ENCODE measurements around the gene NUAK2.
"Not testable (repeated sequence)": the region's sequence is repeated elsewhere in the genome, so short reads cannot be mapped to it uniquely, and the experiment has no call there.

NUAK2 gene

DNA sequence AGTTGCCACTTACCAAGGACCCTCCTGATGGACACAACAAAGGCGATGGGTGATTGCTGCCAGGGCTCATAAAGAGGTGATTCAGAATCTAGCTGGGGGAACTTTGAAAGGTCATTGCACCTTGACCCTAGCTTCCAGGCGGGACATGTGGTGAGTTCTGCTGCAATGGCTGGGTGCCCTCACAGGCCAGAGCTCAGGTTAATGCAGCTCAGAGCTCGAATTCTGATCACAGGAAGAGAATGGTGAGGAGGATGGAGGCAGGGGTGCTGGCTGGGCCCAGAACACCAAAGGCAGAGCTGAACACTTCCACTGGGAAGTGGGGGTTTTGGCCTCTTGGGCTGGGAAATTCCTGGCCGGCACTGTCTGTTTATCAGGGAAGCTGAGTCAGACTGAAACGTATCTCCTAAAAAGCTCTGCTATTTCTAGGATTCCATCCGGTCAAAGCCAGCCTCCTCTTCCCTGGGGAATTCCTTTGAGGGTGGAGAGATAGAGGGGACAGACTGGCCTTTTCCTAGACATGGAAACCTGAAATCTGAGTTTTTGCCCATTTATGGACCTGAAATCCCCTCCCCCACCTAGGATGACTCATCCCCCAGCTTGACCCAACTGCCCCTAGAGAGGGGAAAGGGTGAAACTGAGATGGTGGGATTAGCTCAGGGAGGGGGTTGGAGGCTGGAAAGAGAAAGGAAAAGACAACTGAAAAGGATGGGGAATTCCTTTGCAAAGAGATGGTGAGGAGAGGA lies 27.2 kb downstream of the NUAK2 start:
- DNase-seq = peak; percentile 98

DNA sequence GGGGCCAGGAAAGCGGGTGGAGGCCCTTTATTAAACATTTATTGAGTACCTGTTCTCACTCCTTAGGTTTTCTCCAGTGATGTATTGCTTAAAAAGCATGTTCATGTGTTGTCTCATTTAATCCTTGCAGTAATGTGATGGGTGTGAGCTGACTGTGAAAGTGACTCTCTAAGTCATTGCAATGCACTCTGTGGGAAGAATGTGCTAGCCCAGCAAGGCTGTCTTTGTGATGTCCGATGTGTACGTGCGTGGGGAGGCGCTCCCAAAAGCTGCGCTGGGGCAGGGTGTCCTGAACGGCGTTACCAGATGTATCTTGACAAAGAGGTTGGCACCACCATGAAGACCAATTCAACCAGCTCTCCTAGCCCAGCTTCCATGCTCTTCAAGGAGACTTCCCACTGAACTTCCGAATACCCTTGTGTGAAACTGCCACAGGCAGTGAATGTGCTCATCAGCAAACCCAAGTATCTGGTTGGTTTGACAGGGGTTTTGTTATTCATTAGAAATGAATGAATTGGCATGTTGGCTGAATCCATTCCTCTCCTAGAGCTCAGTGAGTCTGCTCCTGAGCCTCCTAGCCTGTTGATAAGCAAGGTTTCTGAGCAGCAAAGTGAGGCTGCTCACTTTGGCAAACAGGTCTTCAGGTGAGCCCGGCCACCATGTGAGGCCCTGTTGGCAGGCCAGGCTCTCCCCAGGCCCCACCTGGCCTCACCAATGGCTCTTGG lies 28.0 kb downstream of the NUAK2 start:
- peak; percentile 42 for DNase-seq

DNA sequence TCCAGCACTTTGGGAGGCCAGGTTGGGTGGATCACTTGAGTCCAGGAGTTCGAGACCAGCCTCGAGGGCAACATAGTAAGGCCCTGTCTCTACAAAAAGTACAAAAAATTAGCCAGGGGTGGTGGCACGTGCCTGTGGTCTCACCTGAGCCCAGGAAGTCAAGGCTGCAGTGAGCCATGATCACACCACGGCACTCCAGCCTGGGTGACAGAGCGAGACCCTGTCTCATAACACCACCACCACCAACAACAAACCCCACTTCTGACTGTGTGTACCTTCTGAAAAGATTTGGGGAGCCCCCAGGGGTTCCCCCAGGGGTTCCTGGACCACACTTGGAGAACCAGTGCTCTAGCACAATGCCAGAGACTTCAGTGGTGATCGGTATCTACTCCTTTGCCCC lies 29.9 kb downstream of the NUAK2 start:
- DNase-seq = no peak

DNA sequence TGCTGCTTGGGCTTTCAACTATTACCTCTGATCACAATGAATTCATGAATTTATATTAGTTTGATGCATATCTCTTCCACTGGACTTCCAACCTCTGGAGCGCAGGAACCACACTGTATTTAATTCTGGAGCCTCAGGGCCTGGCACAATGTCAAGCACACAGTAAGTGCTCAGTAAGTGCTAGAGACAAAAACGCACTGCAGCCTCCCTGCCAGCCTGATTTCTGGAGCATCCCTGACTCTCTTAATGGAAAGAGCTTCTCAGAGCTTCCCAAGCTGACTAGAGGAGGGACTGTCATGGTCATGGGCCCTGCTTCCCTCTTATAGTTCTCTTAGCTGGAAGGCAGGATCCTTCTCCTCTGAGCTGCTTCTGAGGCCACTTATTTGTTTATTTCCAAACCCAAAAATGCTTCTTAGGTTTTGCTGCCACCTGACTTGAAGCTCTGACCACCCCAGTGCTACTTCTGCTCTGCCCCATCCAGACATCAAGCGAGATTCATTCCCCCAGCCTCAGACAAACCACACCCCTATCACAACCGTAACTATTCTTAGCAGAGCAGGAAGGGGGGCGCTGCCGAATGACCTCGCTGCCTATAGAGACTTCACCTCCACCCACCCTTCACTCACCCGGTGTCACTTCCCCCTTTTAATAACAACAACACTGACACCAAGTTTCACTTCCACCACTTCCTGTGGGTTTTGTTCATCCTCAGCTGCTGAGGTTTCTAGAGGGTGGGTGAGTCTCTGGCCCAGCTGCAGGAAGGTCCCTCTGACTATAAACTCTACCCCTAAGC lies 33.6 kb downstream of the NUAK2 start:
- peak; percentile 56 for DNase-seq

DNA sequence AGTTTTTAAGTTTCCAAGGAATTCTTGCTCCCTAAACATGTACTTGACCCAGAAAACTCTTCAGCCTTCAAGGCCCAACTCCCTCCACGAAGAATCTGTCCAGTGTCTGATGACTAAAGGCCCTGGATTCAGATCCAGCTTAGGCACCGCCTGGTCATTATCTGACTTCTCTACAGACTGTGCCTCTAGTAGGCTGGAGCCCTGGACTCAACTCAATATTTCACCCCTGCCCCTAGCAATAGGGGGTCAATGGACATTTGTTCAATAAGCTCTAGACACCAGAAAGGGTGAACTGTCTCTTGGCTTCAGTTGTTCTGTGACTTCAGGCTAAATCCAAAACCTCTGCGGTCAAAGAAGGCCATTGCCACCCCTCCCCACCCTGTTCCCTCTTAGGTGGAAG lies 34.5 kb downstream of the NUAK2 start:
- DNase-seq = peak; percentile 31

DNA sequence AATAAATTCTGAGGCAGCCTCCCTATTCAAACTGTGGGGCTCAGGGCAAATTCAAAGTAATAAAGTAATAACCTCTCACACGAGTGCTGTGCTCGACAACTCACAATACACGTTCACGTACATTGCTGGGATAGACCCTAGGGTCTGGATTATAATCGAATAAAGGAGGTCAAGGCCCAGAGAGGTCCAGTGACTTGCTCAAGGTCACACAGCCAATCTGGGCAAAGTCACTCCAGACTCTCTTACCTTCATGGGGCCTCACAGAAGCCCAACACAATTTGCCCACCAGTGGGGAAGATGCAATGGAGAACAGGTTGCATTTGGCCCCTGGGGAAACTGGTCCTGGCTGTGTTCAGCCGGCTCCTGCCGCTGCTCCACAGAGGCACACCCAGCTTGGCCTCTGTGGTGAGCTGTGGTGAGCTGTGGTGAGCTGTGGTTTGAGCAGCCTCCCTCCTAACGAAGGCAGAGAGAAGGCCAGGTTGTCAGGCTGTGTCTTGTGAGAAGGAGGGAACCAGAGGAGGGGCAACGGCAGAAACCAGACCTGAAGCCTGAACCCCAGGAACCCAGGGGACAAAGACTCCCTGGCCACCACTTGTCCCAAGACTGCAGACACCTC lies 35.1 kb downstream of the NUAK2 start:
- DNase-seq = peak; percentile 63

DNA sequence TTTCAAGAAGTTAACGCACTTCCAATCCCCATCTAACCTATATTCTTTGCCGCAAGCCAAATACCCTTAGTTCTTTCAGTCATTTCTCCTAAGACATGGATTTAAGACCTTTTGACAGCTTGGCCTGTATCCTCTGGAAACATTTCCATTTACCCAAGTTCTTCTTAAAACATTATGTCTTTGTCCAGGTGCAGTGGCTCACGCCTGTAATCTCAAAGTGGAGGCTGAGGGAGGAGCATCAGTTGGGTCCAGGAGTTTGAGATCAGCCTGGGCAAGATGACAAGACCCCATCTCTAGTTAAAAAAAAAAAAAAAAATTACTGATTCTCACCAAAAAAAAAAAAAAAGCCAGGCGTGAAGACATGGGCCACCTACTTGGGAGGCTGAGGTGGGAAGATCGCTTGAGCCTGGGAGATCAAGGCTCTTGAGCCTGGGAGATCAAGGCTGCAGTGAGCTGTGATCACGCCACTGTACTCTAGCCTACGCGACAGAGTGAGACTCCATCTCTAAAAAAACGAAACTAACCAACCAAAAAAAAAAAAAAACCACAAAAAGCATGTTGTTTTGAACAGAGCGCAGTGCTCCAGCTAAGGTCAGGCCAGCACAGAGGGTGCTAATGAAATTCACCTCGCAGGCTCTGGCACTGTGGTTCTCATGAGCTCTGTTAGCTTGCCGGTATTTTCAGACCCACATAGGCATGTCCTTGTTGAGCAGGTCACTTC lies 36.0 kb downstream of the NUAK2 start:
- no peak for DNase-seq

DNA sequence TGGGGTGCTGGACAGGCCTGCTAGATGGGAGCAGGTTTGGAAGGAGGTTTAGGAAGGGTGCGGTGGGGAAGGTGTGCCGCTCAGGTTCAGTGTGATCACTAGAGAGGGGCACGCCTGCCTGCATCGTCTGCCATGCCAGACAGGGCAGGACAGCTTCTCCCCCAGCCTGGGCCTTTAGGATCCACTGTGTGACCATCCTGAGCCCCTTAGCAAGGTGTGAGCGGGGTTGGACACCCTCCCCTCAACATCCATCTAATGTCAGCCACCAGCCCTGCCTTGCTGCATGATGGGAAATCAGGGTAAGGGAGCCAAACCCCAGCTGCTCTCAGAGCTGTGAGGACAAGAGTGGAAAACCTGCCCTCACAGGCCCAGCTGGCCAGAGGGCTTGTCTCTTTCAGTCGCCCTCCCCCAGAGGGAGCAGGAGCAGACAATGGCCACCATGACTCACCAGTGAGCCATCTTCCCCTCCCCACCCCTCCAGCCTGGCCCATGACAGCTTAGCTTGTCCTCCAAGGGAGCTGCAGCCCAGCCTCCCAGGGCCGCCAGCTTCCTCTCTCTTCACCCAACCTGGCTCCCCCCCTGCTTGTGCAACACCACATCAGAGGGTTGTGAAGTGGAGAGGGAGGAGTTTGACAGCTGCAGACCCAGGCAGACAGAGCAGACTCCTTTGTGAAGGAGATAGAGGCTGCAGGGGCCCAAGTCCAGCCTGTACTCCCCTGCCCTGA lies 37.0 kb downstream of the NUAK2 start:
- DNase-seq = peak; percentile 99

DNA sequence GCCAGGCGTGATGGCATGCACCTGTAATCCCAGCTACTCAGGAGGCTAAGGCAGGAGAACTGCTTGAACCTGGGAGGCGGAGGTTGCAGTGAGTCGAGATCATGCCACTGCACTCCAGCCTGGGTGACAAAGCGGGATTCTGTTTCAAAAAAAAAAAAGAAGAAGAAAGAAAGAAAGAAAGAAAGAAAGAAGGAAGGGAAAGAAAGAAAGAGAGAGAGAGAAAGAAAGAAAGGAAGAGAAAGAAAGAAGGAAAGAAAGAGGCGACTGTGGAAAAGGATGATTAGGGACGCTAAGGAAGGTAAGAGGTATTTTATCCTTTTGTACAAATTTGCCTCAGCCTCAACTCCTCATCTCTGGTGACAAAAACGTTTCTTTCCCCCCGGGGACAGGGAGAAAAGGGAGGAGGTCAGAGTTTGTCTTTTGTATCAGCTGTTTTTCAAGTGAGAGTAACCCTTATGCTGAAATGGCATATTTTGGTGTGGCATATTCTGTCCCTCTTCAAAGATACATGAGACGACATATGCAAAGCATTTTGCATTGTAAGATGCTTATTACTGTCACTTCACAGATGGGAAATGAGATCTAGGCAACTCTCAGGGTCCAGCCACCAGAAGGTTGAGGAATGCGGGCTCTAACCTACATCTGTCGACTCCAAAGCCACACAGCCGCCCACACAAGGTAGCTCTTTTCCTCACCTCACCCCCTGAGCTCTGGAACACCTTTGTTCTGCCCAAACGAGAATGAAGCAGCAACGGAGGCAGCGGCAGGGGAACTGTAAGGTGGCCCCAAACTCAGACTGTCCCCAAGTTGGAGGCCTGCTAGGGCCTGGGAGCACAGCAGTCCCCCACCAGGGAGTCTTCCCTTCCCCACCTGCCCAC lies 38.0 kb downstream of the NUAK2 start:
- no peak for DNase-seq

DNA sequence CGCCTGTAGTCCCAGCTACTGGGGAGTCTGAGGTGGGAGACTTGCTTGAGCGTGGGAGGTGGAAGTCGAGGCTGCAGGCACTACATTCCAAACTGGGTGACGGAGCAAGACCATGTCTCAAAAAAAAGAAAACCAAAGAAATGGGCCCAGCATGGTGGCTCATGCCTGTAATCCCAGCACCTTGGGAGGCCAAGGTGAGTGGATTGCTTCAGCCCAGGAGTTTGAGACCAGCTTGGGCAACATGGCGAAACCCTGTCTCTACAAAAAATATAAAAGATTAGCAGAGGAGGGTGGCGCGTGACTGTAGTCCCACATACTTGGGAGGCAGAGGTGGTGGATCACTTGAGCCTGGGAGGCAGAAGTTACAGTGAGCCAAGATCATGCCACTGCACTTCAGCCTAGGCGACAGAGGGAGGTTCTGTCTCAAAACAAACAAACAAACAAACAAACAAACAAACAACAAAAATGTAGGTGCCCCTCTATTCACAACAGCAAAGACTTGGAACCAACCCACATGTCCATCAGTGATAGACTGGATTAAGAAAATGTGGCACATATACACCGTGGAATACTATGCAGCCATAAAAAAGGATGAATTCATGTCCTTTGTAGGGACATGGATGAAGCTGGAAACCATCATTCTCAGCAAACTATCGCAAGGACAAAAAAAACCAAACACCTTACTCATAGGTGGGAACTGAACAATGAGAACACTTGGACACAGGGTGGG lies 40.7 kb downstream of the NUAK2 start:
- not testable (repeated sequence) for DNase-seq

DNA sequence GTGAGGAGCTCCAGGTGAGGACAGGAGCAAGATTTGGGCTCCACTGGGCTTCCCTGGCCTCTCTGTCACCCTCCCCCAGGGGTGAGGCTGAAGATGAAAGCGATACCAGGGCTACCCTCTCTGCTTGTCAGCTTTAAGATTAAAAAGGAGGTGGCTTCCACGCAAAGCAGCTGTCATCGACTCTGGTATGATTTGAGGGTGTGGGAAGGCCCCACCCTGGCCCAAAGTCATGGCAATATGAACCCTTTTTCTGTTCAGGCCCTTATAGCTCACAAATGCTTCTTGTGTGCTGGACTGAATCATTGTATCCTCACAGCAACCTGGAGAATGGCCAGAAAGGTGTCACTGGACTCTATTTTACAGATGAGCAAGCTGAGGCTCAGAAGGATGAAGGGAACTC lies 41.6 kb downstream of the NUAK2 start:
- no peak for DNase-seq

DNA sequence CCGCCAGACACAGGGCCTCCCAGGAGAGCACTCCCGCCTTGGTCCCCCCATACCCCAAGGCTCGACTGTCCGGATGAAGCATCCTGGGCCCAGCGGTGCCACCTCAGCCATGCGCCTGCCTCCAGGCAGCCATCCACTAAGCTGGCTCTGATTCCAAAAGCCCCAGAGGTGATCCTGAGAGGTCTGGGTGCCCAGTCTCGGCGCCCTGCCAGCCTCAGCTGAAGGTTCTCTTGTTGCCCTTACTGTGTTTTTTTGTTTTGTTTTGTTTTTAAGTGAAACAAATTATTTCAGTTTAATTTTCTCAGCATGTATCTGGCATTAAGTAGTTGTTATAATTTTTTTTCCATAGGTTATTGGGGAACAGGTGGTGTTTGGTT lies 44.9 kb downstream of the NUAK2 start:
- no peak for DNase-seq

DNA sequence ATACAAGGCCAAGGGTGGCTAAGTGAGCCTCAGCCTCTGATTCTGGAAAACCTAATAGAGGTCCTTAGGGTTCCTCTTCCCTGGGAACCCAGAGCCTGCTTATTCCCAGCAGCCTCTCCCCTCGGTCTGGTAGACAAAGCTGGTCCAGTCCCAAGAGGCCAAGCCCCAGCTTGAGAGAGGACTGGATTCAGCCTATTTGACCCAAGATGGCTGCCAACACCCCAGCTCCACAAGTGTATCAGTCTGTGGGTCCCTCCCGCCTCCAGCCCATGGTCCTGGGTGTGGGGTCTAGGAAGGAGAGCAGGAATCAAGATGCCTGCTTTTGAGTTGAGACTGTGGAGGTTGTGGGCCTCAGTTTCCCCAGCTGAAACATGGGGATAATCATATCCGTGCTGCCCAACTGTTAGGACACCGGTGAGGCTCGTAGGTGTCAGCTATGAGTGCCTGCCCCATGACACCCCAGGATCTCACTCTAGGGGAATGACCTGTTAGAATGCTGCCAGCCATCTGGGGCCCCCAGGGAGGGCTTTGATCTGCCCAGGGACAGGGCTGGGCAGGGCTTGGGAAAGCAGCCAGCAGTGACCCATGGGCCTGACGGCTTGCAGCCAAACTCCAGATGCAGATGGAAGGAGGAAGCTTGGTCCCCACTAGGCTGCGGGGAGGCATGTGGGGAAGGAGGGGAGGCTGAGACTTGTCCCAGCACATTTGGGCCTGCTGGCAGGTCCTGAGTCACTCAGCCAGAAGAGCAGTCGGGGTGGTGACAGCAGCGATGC lies 45.4 kb downstream of the NUAK2 start:
- DNase-seq = no peak

DNA sequence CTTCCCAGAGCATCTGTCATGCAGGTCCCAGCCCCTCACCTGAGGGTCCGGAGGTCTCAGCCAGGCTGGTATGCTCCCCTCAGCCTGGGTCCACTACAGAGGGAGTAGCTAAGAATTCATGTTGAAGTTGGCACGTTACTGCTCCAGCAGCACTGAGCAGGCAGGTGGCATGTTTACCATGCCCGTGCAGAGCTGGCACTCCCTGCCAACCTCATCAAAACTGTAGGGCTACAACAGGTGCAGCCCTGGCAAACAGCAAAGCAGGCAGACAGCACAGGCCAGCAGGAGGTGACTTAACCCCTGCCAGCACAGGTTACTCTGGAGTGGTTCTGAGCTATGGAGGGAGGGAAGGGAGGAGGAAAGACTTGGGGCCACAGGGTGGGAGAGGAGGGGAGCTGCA lies 46.4 kb downstream of the NUAK2 start:
- no peak for DNase-seq

DNA sequence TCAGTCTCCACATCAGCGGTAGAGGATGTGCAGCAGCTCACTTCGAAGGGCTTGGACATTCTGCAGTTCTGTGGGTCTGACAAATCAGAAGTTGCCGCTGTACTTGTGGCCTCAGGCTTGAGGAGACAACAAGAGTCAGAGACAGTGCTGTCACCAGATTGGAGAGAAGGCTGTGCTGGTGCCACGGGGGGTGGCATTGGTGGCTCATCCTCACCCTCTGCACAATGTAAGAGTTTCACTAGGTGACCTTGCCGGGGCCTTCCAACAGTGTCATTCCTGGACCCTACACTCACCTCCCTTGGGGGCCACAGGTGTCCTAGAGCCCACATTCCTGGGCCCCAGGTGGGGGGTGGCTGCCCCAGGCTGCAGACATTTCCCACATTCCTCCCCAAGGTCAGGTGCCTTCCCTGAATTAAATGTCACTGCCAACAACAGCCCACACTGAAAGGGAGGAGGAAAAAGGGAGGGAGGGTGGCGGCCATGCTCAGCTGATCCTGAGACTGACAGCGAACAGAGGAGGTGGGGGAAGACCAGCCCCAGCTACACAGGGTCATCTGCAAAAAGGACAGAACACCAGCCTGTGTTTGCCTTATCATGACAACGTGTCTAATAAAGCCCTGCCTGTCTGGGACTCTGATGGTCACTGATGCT lies 47.4 kb downstream of the NUAK2 start:
- no peak for DNase-seq

DNA sequence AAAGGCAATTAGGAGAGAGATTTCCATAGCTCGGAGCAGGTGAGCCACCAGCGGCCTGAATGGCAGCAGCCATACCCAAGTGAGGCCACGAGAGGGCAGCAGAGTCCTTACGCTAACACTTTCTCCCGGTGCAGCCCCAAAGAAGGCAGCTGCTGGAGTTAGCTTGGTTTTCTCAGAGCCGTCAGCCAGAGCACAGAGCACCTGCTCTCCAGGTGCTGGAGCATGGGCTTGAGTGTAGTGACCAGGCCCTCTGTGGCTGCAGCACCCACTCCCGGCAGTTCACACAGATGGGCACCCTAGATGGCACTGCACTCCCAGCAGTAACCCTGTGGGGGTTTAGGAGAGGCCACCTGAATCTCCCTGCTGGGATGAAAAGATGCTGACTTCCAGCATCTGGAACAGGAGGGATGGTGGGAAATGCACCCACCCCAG lies 48.0 kb downstream of the NUAK2 start:
- DNase-seq = peak; percentile 75

DNA sequence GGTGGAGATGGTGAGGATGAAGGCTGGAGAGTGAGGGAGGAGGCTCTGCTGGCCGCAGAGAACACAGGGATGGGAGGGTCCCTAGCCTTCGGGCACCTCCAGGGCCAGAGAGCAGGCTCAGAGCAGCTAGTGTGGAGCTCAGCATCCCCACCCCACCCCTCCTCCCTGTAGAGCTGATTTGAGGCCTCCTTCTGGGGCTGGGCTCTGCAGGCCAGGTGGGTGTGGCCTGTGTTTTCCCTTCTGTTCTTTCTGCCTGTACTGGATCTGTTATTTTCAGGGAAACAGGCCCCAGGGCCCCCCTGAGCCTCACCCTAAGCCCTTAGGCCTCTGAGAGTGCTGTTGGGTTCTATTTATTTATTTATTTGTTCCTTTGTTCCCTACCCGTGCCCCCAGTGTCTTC lies 49.0 kb downstream of the NUAK2 start:
- no peak for DNase-seq

DNA sequence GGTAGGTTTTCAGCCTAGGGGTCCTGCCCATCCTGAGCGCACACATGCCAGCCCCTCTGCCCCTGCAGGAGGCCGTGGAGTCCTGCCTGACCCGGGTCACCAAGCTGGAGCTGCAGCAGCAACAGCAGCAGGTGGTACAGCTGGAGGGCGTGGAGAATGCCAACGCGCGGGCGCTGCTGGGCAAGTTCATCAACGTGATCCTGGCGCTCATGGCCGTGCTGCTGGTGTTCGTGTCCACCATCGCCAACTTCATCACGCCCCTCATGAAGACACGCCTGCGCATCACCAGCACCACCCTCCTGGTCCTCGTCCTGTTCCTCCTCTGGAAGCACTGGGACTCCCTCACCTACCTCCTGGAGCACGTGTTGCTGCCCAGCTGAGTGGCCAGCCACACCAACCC lies 49.8 kb downstream of the NUAK2 start:
- DNase-seq = no peak

DNA sequence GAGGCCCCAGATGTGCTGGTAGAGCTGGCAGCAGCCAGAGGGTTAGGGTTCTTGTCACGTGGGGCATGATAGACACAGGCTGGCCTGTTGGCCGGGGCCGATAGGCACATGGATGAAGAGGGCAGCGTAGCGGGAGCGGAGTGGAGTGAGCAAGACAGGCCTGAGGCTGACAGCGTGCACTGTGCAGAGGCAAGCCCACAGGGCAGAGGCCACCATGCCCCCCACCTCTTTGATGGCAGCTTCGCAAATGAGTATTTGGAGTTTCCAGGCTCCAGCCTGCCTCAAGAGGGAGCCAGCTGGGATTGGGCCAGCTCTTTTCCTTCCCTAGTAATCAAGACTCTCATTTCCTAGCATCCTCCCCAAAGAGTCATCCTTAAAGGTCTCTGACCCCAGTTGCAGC lies 50.3 kb downstream of the NUAK2 start:
- DNase-seq = peak; percentile 60
